H1 (cell line): Measurements from ENCODE around the gene MYADM. TPM values are rescaled to one million over a fixed set of nuclear protein-coding genes. Genes with fewer than 3 reads are reported as not detected.

Source experiments
- CTCF ChIA-PET: fragments of 300-600 bp; sonication (Branson Sonifier 250); formaldehyde crosslinking; loops from one replicate; lab custom pipeline; 2021; ENCODE audit not compliant: partially characterized antibody; lab: Charles Lee
- POLR2A ChIA-PET: fragments of 300-600 bp; sonication (Branson Sonifier 250); formaldehyde crosslinking; loops from one replicate; lab custom pipeline; 2021; ENCODE audit warnings: inconsistent platforms; ENCODE audit not compliant: partially characterized antibody; lab: Charles Lee
- DNase-seq, 2 experiments: peaks; one replicate each; pipeline versions ENCODE4 v3.0.0 to v3.0.0-alpha.2; 2010 to 2022; ENCODE audit warnings: low spot score in 2 of 2, low read depth in 1 of 2, mixed read lengths in 1 of 2
- FAIRE-seq: peaks from 2 replicates; lab custom pipeline; 2011; peaks lifted over from hg19 to GRCh38; lab: Jason Lieb, UNC
- H2AFZ ChIP-seq: 2 replicates; pipeline ENCODE4 v1.8.1; 2012; ENCODE audit warnings: low read length, inconsistent platforms
- H2AK5ac ChIP-seq: 2 replicates; pipeline ENCODE4 v1.6.1; 2013; ENCODE audit warnings: low read depth, low read length
- H2BK120ac ChIP-seq: replicated peaks from 2 replicates; pipeline ENCODE3; 2013; ENCODE audit warnings: low read depth, low read length, inconsistent platforms
- H2BK12ac ChIP-seq: 2 replicates; pipeline ENCODE4 v1.6.1; 2013; ENCODE audit warnings: low read depth, low read length
- H2BK15ac ChIP-seq: 2 replicates; pipeline ENCODE4 v1.6.1; 2013; ENCODE audit warnings: low read length
- H2BK20ac ChIP-seq: 2 replicates; pipeline ENCODE4 v1.6.1; 2013; ENCODE audit warnings: low read length
- H2BK5ac ChIP-seq: 2 replicates; pipeline ENCODE4 v1.6.1; 2013; ENCODE audit warnings: low read depth, low read length
- H3K14ac ChIP-seq: 2 replicates; pipeline ENCODE4 v1.6.1; 2013; ENCODE audit warnings: inconsistent platforms; ENCODE audit not compliant: insufficient read length
- H3K18ac ChIP-seq: 2 replicates; pipeline ENCODE4 v1.6.1; 2013; ENCODE audit warnings: low read length; ENCODE audit errors: extremely low read depth
- H3K23ac ChIP-seq: 2 replicates; pipeline ENCODE4 v1.6.1; 2013; ENCODE audit warnings: inconsistent platforms; ENCODE audit not compliant: insufficient read length
- H3K23me2 ChIP-seq: 2 replicates; pipeline ENCODE4 v1.6.1; 2013; ENCODE audit warnings: low read depth, low read length
- H3K27ac ChIP-seq: 2 replicates; pipeline ENCODE4 v1.6.1; 2011; ENCODE audit warnings: low read depth, low read length, inconsistent platforms
- H3K27me3 ChIP-seq, 4 experiments: replicated peaks in 1 of 4; 1 replicate in 1 of 4; 2 replicates in 3 of 4; pipeline versions ENCODE4 v1.6.1 to v1.8.1; 2011 to 2013; ENCODE audit warnings: low read length in 3 of 4, mild to moderate bottlenecking in 3 of 4, inconsistent platforms in 2 of 4, mixed read lengths in 2 of 4, moderate library complexity in 1 of 4; ENCODE audit not compliant: control insufficient read depth in 3 of 4, insufficient read depth in 3 of 4; ENCODE audit errors: extremely low read depth in 1 of 4
- H3K36me3 ChIP-seq, 4 experiments: 2 replicates each; pipeline versions ENCODE4 v1.6.1 to v1.8.1; 2011 to 2013; ENCODE audit warnings: mild to moderate bottlenecking in 4 of 4, low read length in 3 of 4, moderate library complexity in 2 of 4, control low read depth in 1 of 4, inconsistent platforms in 1 of 4; ENCODE audit not compliant: insufficient read depth in 4 of 4, control insufficient read depth in 2 of 4
- H3K4ac ChIP-seq: replicated peaks from 2 replicates; pipeline ENCODE3; 2013; ENCODE audit warnings: low read length, low read depth, mixed read lengths, inconsistent platforms; ENCODE audit not compliant: insufficient read length
- H3K4me1 ChIP-seq, 4 experiments: replicated peaks in 1 of 4; 1 replicate in 1 of 4; 2 replicates in 3 of 4; pipeline versions ENCODE4 v1.6.1 to v1.8.1; 2011 to 2013; ENCODE audit warnings: low read length in 3 of 4, inconsistent platforms in 2 of 4, mixed read lengths in 1 of 4; ENCODE audit not compliant: insufficient read depth in 4 of 4, control insufficient read depth in 3 of 4
- H3K4me2 ChIP-seq, 2 experiments: 2 replicates each; pipeline versions ENCODE4 v1.6.1 to v1.8.1; 2011 to 2013; ENCODE audit warnings: low read depth in 2 of 2, low read length in 2 of 2, control low read depth in 1 of 2, inconsistent platforms in 1 of 2, mild to moderate bottlenecking in 1 of 2; ENCODE audit not compliant: insufficient read depth in 1 of 2
- H3K4me3 ChIP-seq, 4 experiments: fragments of 200-600, 300-600 bp in 1 of 4; sonication (generic), shearing (Covaris generic), sonication (Bioruptor Twin) in 1 of 4; 2 replicates each; pipeline versions ENCODE4 v1.5.1 to v1.8.1; 2011 to 2016; ENCODE audit warnings: low read length in 4 of 4, low read depth in 3 of 4, control low read depth in 2 of 4, inconsistent platforms in 2 of 4, mild to moderate bottlenecking in 2 of 4, mixed read lengths in 1 of 4, moderate library complexity in 1 of 4; ENCODE audit not compliant: insufficient read depth in 2 of 4; ENCODE audit errors: extremely low read depth in 1 of 4
- H3K56ac ChIP-seq: replicated peaks from 2 replicates; pipeline ENCODE3; 2013; ENCODE audit warnings: low read depth, mild to moderate bottlenecking, mixed read lengths, low read length, inconsistent platforms; ENCODE audit not compliant: insufficient read length
- H3K79me1 ChIP-seq: 2 replicates; pipeline ENCODE4 v1.6.1; 2013; ENCODE audit warnings: low read depth, low read length, control low read depth
- H3K79me2 ChIP-seq, 2 experiments: 2 replicates each; pipeline versions ENCODE4 v1.6.1 to v1.8.1; 2012 to 2013; ENCODE audit warnings: low read length in 2 of 2, mild to moderate bottlenecking in 2 of 2, inconsistent platforms in 1 of 2; ENCODE audit not compliant: insufficient read depth in 2 of 2, control insufficient read depth in 1 of 2
- H3K9ac ChIP-seq, 4 experiments: replicated peaks in 1 of 4; 1 replicate in 1 of 4; 2 replicates in 3 of 4; pipeline versions ENCODE4 v1.6.1 to v1.8.1; 2011 to 2013; ENCODE audit warnings: low read depth in 3 of 4, low read length in 3 of 4, control low read depth in 2 of 4, mild to moderate bottlenecking in 2 of 4, moderate library complexity in 2 of 4, inconsistent platforms in 1 of 4; ENCODE audit errors: extremely low read depth in 1 of 4
- H3K9me3 ChIP-seq, 2 experiments: 2 replicates each; pipeline versions ENCODE4 v1.6.1 to v1.8.1; 2012 to 2013; ENCODE audit warnings: mild to moderate bottlenecking in 2 of 2, moderate library complexity in 2 of 2, control low read depth in 1 of 2, inconsistent platforms in 1 of 2, low read depth in 1 of 2, low read length in 1 of 2, mixed read lengths in 1 of 2; ENCODE audit not compliant: insufficient read depth in 2 of 2
- H4K20me1 ChIP-seq, 2 experiments: replicated peaks in 1 of 2; 2 replicates each; pipeline versions ENCODE3 to v1.8.1; 2011 to 2013; ENCODE audit warnings: inconsistent platforms in 2 of 2, low read length in 2 of 2, mild to moderate bottlenecking in 1 of 2; ENCODE audit not compliant: insufficient read depth in 2 of 2, control insufficient read depth in 1 of 2
- H4K5ac ChIP-seq: 2 replicates; pipeline ENCODE4 v1.6.1; 2013; ENCODE audit warnings: low read length, low read depth, mixed read lengths, inconsistent platforms; ENCODE audit not compliant: insufficient read length
- H4K8ac ChIP-seq: 2 replicates; pipeline ENCODE4 v1.8.0; 2013; ENCODE audit warnings: mild to moderate bottlenecking, moderate library complexity, low read length, inconsistent platforms; ENCODE audit not compliant: insufficient read depth; ENCODE audit errors: extremely low read depth
- H4K91ac ChIP-seq: replicated peaks from 2 replicates; pipeline ENCODE3; 2013; ENCODE audit warnings: low read length, mixed read lengths, inconsistent platforms; ENCODE audit not compliant: insufficient read length
- ATF3 ChIP-seq: IDR thresholded peaks from 2 replicates; pipeline ENCODE4 v1.6.1; 2011; ENCODE audit warnings: low read depth, mild to moderate bottlenecking, low read length; ENCODE audit not compliant: insufficient read depth
- HDAC2 ChIP-seq, 2 experiments: fragments of 300-600 bp in 1 of 2; sonication (generic) in 1 of 2; IDR thresholded peaks; 2 replicates each; pipeline ENCODE4 v1.6.1; 2011 to 2012; ENCODE audit warnings: low read depth in 2 of 2, low read length in 2 of 2, mild to moderate bottlenecking in 2 of 2, moderate library complexity in 2 of 2, borderline replicate concordance in 1 of 2, inconsistent platforms in 1 of 2
- KDM4A ChIP-seq: IDR thresholded peaks from one replicate; pipeline ENCODE4 v1.7.1; 2012; ENCODE audit warnings: low read depth, mild to moderate bottlenecking, moderate library complexity, low read length, inconsistent platforms; ENCODE audit not compliant: severe bottlenecking
- MAFK ChIP-seq: IDR thresholded peaks from 2 replicates; pipeline ENCODE4 v1.6.1; 2012; ENCODE audit warnings: low read depth, mild to moderate bottlenecking, improper control_type of control experiment, low read length
- POLR2AphosphoS5 ChIP-seq: IDR thresholded peaks from 2 replicates; pipeline ENCODE4 v1.6.1; 2011; ENCODE audit warnings: low read depth, low read length
- SAP30 ChIP-seq: fragments of 300-600 bp; sonication (generic); IDR thresholded peaks from 2 replicates; pipeline ENCODE4 v1.7.1; 2012; ENCODE audit warnings: low read length, moderate library complexity, mild to moderate bottlenecking, inconsistent platforms; ENCODE audit not compliant: insufficient read depth, insufficient replicate concordance
- SIX5 ChIP-seq: IDR thresholded peaks from 2 replicates; pipeline ENCODE4 v1.6.1; 2011; ENCODE audit warnings: mild to moderate bottlenecking, low read depth, low read length
- TCF12 ChIP-seq: IDR thresholded peaks from 2 replicates; pipeline ENCODE4 v1.6.1; 2011; ENCODE audit warnings: low read depth, mild to moderate bottlenecking, low read length
- WGBS, 2 experiments: shearing (Covaris generic) in 1 of 2; methylation state at CpG; one replicate each; pipeline versions ENCODE4 v1.1.6 to v1.1.7; 2013 to 2015; ENCODE audit warnings: low lambda C conversion rate in 2 of 2, mixed read lengths in 2 of 2, inconsistent platforms in 1 of 2, low coverage in 1 of 2, missing lambda C conversion rate in 1 of 2; ENCODE audit not compliant: insufficient replicate concordance in 2 of 2, insufficient coverage in 1 of 2, insufficient read length in 1 of 2; ENCODE audit errors: extremely low coverage in 1 of 2, missing lambda C conversion rate in 1 of 2; 5-methylcytosine and 5-hydroxymethylcytosine counted together
- polyA plus RNA-seq, 7 experiments: library from polyadenylated mRNA; depleted of rRNA in 3 of 7; stranded (reverse) in 5 of 7; unstranded in 2 of 7; fragments of >200 nt in 5 of 7; fragments of 200-250 nt in 2 of 7; gene quantifications; 1 replicate in 5 of 7; 2 replicates in 1 of 7; 4 replicates in 1 of 7; pipeline versions ENCODE4 v1.2.1 to v1.2.3, GENCODE V29; 2011 to 2013; ENCODE audit warnings: missing spikeins in 2 of 7, mixed read lengths in 2 of 7
- total RNA-seq: library from RNA; stranded (reverse); fragmentation: NEBNext Ultra II Directional; extraction: Animal tissue kit (Norgen Biotek cat#: 25700); gene quantifications from 2 replicates; pipeline ENCODE4 v1.2.1, GENCODE V29; 2021

Gene MYADM
- total and polyA plus RNA-seq, 2 of the 8 experiments (the other 6 are each of a cell fraction or from before 2014, with no cell fraction given) = 70.1 to 74.2 TPM

DNA sequence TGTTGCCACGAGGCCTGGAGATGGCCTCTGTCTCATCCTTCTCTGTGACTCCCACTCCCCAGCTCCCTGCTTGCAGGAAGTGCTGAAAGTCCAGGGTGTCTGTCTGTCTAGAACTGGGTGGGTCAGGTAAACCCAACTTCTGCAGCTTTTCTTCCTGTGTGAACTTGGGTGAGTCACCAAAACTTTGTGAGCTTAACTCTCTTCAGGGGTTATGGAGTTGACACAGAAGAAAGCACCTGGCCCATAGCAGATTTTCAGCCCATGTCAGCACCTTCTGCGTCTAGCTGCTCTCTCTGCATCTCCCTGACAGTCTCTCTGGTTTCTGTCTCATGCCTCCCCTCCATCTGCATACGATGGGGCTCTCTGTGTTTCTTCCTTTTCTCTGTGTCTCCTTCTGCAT lies 37.2 kb downstream of the MYADM start:
- Histone ChIP-seq H2AK5ac (no peak overlapping the region), H2BK5ac (no peak overlapping the region), H3K9ac (no peak overlapping the region), H2AFZ (no peak overlapping the region), H2BK20ac (no peak overlapping the region), H3K79me1 (0 out of 2 replicates have a peak, but pooled peaks cover 2% of the 10 kb centered on the region), H4K5ac (no peak overlapping the region), H3K4ac (no peak overlapping the region), H3K56ac (no peak overlapping the region), H4K91ac (no peak overlapping the region), H3K79me2 (no peaks in the 10 kb centered on the region), H3K14ac (no peak overlapping the region), H3K27me3 (peaks cover 0 to 17% (median 13%) of the 10 kb centered on the region in 4 experiments; a peak in 5 of 7 replicates), H2BK120ac (no peak overlapping the region), H3K4me2 (peak overlapping the region in 1 of 2 experiments; percentile 95; a peak in 1 of 4 replicates), H3K18ac (no peak overlapping the region), H3K4me1 (peaks cover 0 to 14% (median 4%) of the 10 kb centered on the region in 4 experiments; a peak in 5 of 7 replicates), H2BK15ac (no peak overlapping the region), H3K23ac (no peak overlapping the region), H3K4me3 (no peak overlapping the region), H3K23me2 (peaks cover 19% of the 10 kb centered on the region), H3K9me3 (no peaks in the 10 kb centered on the region), H3K27ac (no peak overlapping the region), H4K8ac (no peak overlapping the region), H2BK12ac (no peak overlapping the region), H3K36me3 (peaks cover 0 to 8% (median 2%) of the 10 kb centered on the region in 4 experiments; a peak in 4 of 8 replicates), H4K20me1 (peaks cover 0 to 3% of the 10 kb centered on the region in 2 experiments)
- FAIRE-seq (no peak), DNase-seq (no peak)
- TF ChIP-seq ATF3 (no peak), HDAC2 (IDR thresholded peaks at IDR 0.05; ENCODE audit: borderline replicate concordance in 1 of 2, low read depth in 2 of 2, low read length in 2 of 2) (no peak), SIX5 (no peak), TCF12 (no peak), SAP30 (no peak), POLR2AphosphoS5 (no peak), KDM4A (no peak), MAFK (no peak)
- WGBS, 2 experiments = 72% methylated on average over 3 of the region's 3 CpGs; no CpG with 5 or more reads in 1 of the 2 experiments
- ChIA-PET POLR2A (interaction anchor here (0.6 to 1.7 kb wide), 6 partner anchors 26 to 227 kb away, joined by 3 to 6 read pairs (median 3); partner anchors contain the start of gene MYADM), CTCF (interaction anchor here (0.6 to 3.2 kb wide), 10 partner anchors 8 to 125 kb away, joined by 3 to 17 read pairs (median 4); no protein-coding TSS in a partner anchor)
